Duodenal mucosa (tissue), 2 donors: ENCODE data around the gene TMEM202.
"Not testable (repeated sequence)": the region's sequence is repeated elsewhere in the genome, so short reads cannot be mapped to it uniquely, and the experiment has no call there.

Source experiments
- H3K27ac ChIP-seq: one replicate; pipeline ENCODE4 v1.7.0; 2013; ENCODE audit warnings: low read depth, low read length
- H3K27me3 ChIP-seq, 2 donors: one replicate each; pipeline ENCODE4 v1.7.0; 2013; ENCODE audit warnings: low read length in 2 of 2, control low read depth in 1 of 2; ENCODE audit not compliant: insufficient read depth in 2 of 2, control insufficient read depth in 1 of 2
- H3K36me3 ChIP-seq, 2 donors: one replicate each; pipeline ENCODE4 v1.7.0; 2013; ENCODE audit warnings: low read length in 2 of 2, control low read depth in 1 of 2; ENCODE audit not compliant: insufficient read depth in 2 of 2, control insufficient read depth in 1 of 2
- H3K4me1 ChIP-seq, 2 donors: one replicate each; pipeline ENCODE4 v1.7.0; 2013; ENCODE audit warnings: low read length in 2 of 2, control low read depth in 1 of 2; ENCODE audit not compliant: insufficient read depth in 2 of 2, control insufficient read depth in 1 of 2
- H3K4me3 ChIP-seq, 2 donors: one replicate each; pipeline ENCODE4 v1.7.0; 2013; ENCODE audit warnings: low read length in 2 of 2, low read depth in 1 of 2
- H3K9ac ChIP-seq, 2 donors: one replicate each; pipeline ENCODE4 v1.7.0; 2013; ENCODE audit warnings: low read length in 2 of 2, low read depth in 1 of 2
- H3K9me3 ChIP-seq, 2 donors: one replicate each; pipeline ENCODE4 v1.7.0; 2013; ENCODE audit warnings: low read length in 2 of 2, control low read depth in 1 of 2; ENCODE audit not compliant: control insufficient read depth in 1 of 2

The TMEM202 gene

GRCh38 chr15:72420576-72420975 is 22.5 kb downstream of the TMEM202 start:
- Histone ChIP-seq H3K27me3 (no peaks in the 10 kb centered on the region), H3K4me1 (no peaks in the 10 kb centered on the region), H3K4me3 (no peak overlapping the region), H3K9ac (no peak overlapping the region), H3K27ac (no peak overlapping the region), H3K9me3 (peaks cover 0 to 2% of the 10 kb centered on the region in 2 donors), H3K36me3 (no peaks in the 10 kb centered on the region)

- Histone ChIP-seq H3K27me3 (no peaks in the 10 kb centered on the region), H3K9ac (no peak overlapping the region), H3K36me3 (no peaks in the 10 kb centered on the region), H3K4me3 (no peak overlapping the region), H3K27ac (no peak overlapping the region), H3K4me1 (no peaks in the 10 kb centered on the region), H3K9me3 (peaks cover 0 to 2% of the 10 kb centered on the region in 2 donors)
These were observed 23.4 kb downstream of the TMEM202 start for GRCh38 chr15:72421484-72421883.

GRCh38 chr15:72423256-72423655 is 25.2 kb downstream of the TMEM202 start:
- Histone ChIP-seq H3K9me3 (peaks cover 0 to 9% of the 10 kb centered on the region in 2 donors), H3K9ac (no peak overlapping the region), H3K4me3 (no peak overlapping the region), H3K36me3 (no peaks in the 10 kb centered on the region), H3K27me3 (no peaks in the 10 kb centered on the region), H3K27ac (no peak overlapping the region), H3K4me1 (no peaks in the 10 kb centered on the region)

GRCh38 chr15:72426753-72427152 is 28.6 kb downstream of the TMEM202 start:
- H3K27ac ChIP-seq = no peak overlapping the region
- no peaks in the 10 kb centered on the region for H3K27me3 ChIP-seq
- H3K9ac ChIP-seq = no peak overlapping the region
- H3K36me3 ChIP-seq = no peaks in the 10 kb centered on the region
- peaks cover 0 to 9% of the 10 kb centered on the region in 2 donors for H3K9me3 ChIP-seq
- H3K4me3 ChIP-seq = no peak overlapping the region
- H3K4me1 ChIP-seq = no peaks in the 10 kb centered on the region

GRCh38 chr15:72437650-72438316 is 39.7 kb downstream of the TMEM202 start:
- no peaks in the 10 kb centered on the region for H3K36me3 ChIP-seq
- no peak overlapping the region for H3K4me3 ChIP-seq

GRCh38 chr15:72442848-72443247 is 44.7 kb downstream of the TMEM202 start:
- H3K27ac ChIP-seq, H3K36me3 ChIP-seq, H3K4me1 ChIP-seq, H3K27me3 ChIP-seq, H3K9ac ChIP-seq, H3K9me3 ChIP-seq, H3K4me3 ChIP-seq: not testable (repeated sequence)

More at GRCh38 chr15:72437650-72438316, 39.7 kb downstream of the TMEM202 start:
- H3K4me1 ChIP-seq = no peaks in the 10 kb centered on the region
- no peak overlapping the region for H3K27ac ChIP-seq
- peaks cover 0 to 2% of the 10 kb centered on the region in 2 donors for H3K27me3 ChIP-seq
- H3K9me3 ChIP-seq = peaks cover 13 to 17% of the 10 kb centered on the region in 2 donors
- H3K9ac ChIP-seq = no peak overlapping the region

GRCh38 chr15:72445426-72445825 is 47.3 kb downstream of the TMEM202 start:
- Histone ChIP-seq H3K36me3 (no peaks in the 10 kb centered on the region), H3K9me3 (no peaks in the 10 kb centered on the region), H3K27me3 (no peaks in the 10 kb centered on the region), H3K27ac (no peak overlapping the region), H3K9ac (no peak overlapping the region), H3K4me3 (no peak overlapping the region), H3K4me1 (no peaks in the 10 kb centered on the region)

GRCh38 chr15:72450805-72451204 is 52.7 kb downstream of the TMEM202 start:
- H3K27ac ChIP-seq = no peak overlapping the region

GRCh38 chr15:72451224-72451623 is 53.1 kb downstream of the TMEM202 start:
- Histone ChIP-seq H3K4me3 (no peak overlapping the region), H3K4me1 (no peaks in the 10 kb centered on the region), H3K27ac (no peak overlapping the region), H3K9me3 (no peaks in the 10 kb centered on the region), H3K36me3 (no peaks in the 10 kb centered on the region), H3K9ac (no peak overlapping the region), H3K27me3 (no peaks in the 10 kb centered on the region)

More at GRCh38 chr15:72450805-72451204, 52.7 kb downstream of the TMEM202 start:
- H3K9me3 ChIP-seq = no peaks in the 10 kb centered on the region
- H3K27me3 ChIP-seq = no peaks in the 10 kb centered on the region
- H3K36me3 ChIP-seq = no peaks in the 10 kb centered on the region
- no peak overlapping the region for H3K4me3 ChIP-seq
- no peaks in the 10 kb centered on the region for H3K4me1 ChIP-seq
- H3K9ac ChIP-seq = no peak overlapping the region

- no peaks in the 10 kb centered on the region for H3K36me3 ChIP-seq
- H3K27ac ChIP-seq = no peak overlapping the region
- H3K4me3 ChIP-seq = no peak overlapping the region
- peaks cover 0 to 4% of the 10 kb centered on the region in 2 donors for H3K4me1 ChIP-seq
- no peaks in the 10 kb centered on the region for H3K27me3 ChIP-seq
- no peak overlapping the region for H3K9ac ChIP-seq
- H3K9me3 ChIP-seq = no peaks in the 10 kb centered on the region
These were observed 58.6 kb downstream of the TMEM202 start for GRCh38 chr15:72456684-72457083.
